Skeletal muscle cell (primary cell): ENCODE data around the gene TMCO1.
A peak's percentile ranks its signal among the peaks of the same experiment; 100 is the strongest.
"Not testable (repeated sequence)": the region's sequence is repeated elsewhere in the genome, so short reads cannot be mapped to it uniquely, and the experiment has no call there.

Experiments used
- DNase-seq: peaks from one replicate; pipeline ENCODE4 v3.0.0-alpha.2; 2010; ENCODE audit warnings: low read depth
- H3K4me3 ChIP-seq: 2 replicates; pipeline ENCODE4 v1.5.1; 2011; ENCODE audit warnings: low read depth, mild to moderate bottlenecking, control low read depth, low read length, moderate library complexity

Gene TMCO1

GRCh38 chr1:165768513-165769394 is at the start of gene TMCO1:
TSS of gene TMCO1 (minus strand) at chr1:165768868. CDS start at chr1:165768751, 117 bp downstream.
- DNase-seq = peak; percentile 97
- peak within 1 kb of the TSS; percentile 82 for H3K4me3 ChIP-seq

- H3K4me3 ChIP-seq = no peak overlapping the region
- no peak for DNase-seq
These were observed 48.3 kb upstream of the TMCO1 start for GRCh38 chr1:165816826-165817497.

GRCh38 chr1:165816157-165816556 is 47.5 kb upstream of the TMCO1 start:
- H3K4me3 ChIP-seq = no peak overlapping the region
- DNase-seq = no peak

- DNase-seq = no peak
These were observed 47.1 kb upstream of the TMCO1 start for GRCh38 chr1:165815725-165816124.

GRCh38 chr1:165807613-165808012 is 38.9 kb upstream of the TMCO1 start:
- no peak overlapping the region for H3K4me3 ChIP-seq
- DNase-seq = no peak

More at GRCh38 chr1:165815725-165816124, 47.1 kb upstream of the TMCO1 start:
- H3K4me3 ChIP-seq = no peak overlapping the region

- H3K4me3 ChIP-seq, DNase-seq: not testable (repeated sequence)
These were observed 35.8 kb upstream of the TMCO1 start for GRCh38 chr1:165804513-165804912.

- no peak for DNase-seq
- H3K4me3 ChIP-seq = no peak overlapping the region
These were observed 30.7 kb upstream of the TMCO1 start for GRCh38 chr1:165799387-165799786.

- DNase-seq = no peak
- no peak overlapping the region for H3K4me3 ChIP-seq
These were observed 27.2 kb upstream of the TMCO1 start for GRCh38 chr1:165795894-165796293.

GRCh38 chr1:165793951-165794350 is 25.3 kb upstream of the TMCO1 start:
- no peak overlapping the region for H3K4me3 ChIP-seq
- peak; percentile 15 for DNase-seq

GRCh38 chr1:165787741-165788140 is 19.1 kb upstream of the TMCO1 start:
- DNase-seq = peak; percentile 21
- no peak overlapping the region for H3K4me3 ChIP-seq

GRCh38 chr1:165783519-165783918 is 14.9 kb upstream of the TMCO1 start:
- DNase-seq, H3K4me3 ChIP-seq: not testable (repeated sequence)

GRCh38 chr1:165778197-165778596 is 9.5 kb upstream of the TMCO1 start:
- H3K4me3 ChIP-seq, DNase-seq: not testable (repeated sequence)

GRCh38 chr1:165773324-165773965 is 4.8 kb upstream of the TMCO1 start:
- peak; percentile 55 for DNase-seq
- no peak overlapping the region for H3K4me3 ChIP-seq

GRCh38 chr1:165772739-165773138 is 4.1 kb upstream of the TMCO1 start:
- no peak for DNase-seq
- H3K4me3 ChIP-seq = no peak overlapping the region

- no peak for DNase-seq
- H3K4me3 ChIP-seq = no peak overlapping the region
These were observed 4.4 kb downstream of the TMCO1 start for GRCh38 chr1:165764277-165764676.

- no peak overlapping the region for H3K4me3 ChIP-seq
- no peak for DNase-seq
These were observed 5.2 kb downstream of the TMCO1 start for GRCh38 chr1:165763442-165763841.

- DNase-seq = no peak
These were observed 5.9 kb downstream of the TMCO1 start for GRCh38 chr1:165762725-165763124.

GRCh38 chr1:165759095-165759494 is 9.6 kb downstream of the TMCO1 start:
- no peak for DNase-seq
- H3K4me3 ChIP-seq = no peak overlapping the region

More at GRCh38 chr1:165762725-165763124, 5.9 kb downstream of the TMCO1 start:
- H3K4me3 ChIP-seq = no peak overlapping the region

- DNase-seq = no peak
- H3K4me3 ChIP-seq = no peak overlapping the region
These were observed 13.2 kb downstream of the TMCO1 start for GRCh38 chr1:165755393-165756010.

- no peak for DNase-seq
- no peak overlapping the region for H3K4me3 ChIP-seq
These were observed 14.7 kb downstream of the TMCO1 start for GRCh38 chr1:165753934-165754333.
